Calu3 (cell line): ENCODE data around the gene TSPAN32. TPM values are rescaled to one million over a fixed set of nuclear protein-coding genes. Genes with fewer than 3 reads are reported as not detected.

Experiments
- BruUV-seq: library from RNA; stranded (reverse); fragments of 400-500 nt; replicated peaks from 2 replicates; lab custom pipeline; 2021; lab: Mats Ljungman, UMichigan
- CTCF ChIA-PET: fragments of 300-600 bp; sonication (Branson Sonifier 250); formaldehyde crosslinking; loops from one replicate; lab custom pipeline; 2022; ENCODE audit warnings: antibody characterized with exemption; lab: Charles Lee
- DNase-seq: peaks from one replicate; pipeline ENCODE4 v3.0.0; 2022
- H3K27ac Mint-ChIP-seq: one replicate; pipeline ENCODE4 v1.8.0; 2022; ENCODE audit warnings: mixed read lengths; ENCODE audit not compliant: unreplicated experiment
- H3K27me3 Mint-ChIP-seq: one replicate; pipeline ENCODE4 v1.8.0; 2022; ENCODE audit warnings: mixed read lengths; ENCODE audit not compliant: unreplicated experiment
- H3K36me3 Mint-ChIP-seq: one replicate; pipeline ENCODE4 v1.8.0; 2022; ENCODE audit warnings: mild to moderate bottlenecking, moderate library complexity, mixed read lengths; ENCODE audit not compliant: insufficient read depth, unreplicated experiment
- H3K4me1 Mint-ChIP-seq: one replicate; pipeline ENCODE4 v1.8.0; 2022; ENCODE audit warnings: mild to moderate bottlenecking, low read depth, mixed read lengths; ENCODE audit not compliant: unreplicated experiment
- H3K4me3 Mint-ChIP-seq: one replicate; pipeline ENCODE4 v1.8.0; 2022; ENCODE audit warnings: mild to moderate bottlenecking, low read depth, moderate library complexity, mixed read lengths; ENCODE audit not compliant: unreplicated experiment
- H3K9me3 Mint-ChIP-seq: one replicate; pipeline ENCODE4 v1.8.0; 2022; ENCODE audit warnings: low read depth, mixed read lengths; ENCODE audit not compliant: unreplicated experiment
- intact Hi-C: fragments of 100-400 bp; cut with micrococcal nuclease; formaldehyde crosslinking; loops from one replicate; pipeline ENCODE4 v1.10.0; 2022; ENCODE audit not compliant: unreplicated experiment
- total RNA-seq: library from RNA; stranded (reverse); gene quantifications from 2 replicates; pipeline ENCODE4 v1.2.3, GENCODE V29; 2022
- TF ChIP-seq, protein P1 (sequence below): fragments of 200-600 bp; IDR thresholded peaks from one replicate; pipeline ENCODE4 v1.8.0; 2022; ENCODE audit warnings: antibody characterized with exemption; ENCODE audit not compliant: unreplicated experiment

Gene TSPAN32
- total RNA-seq, 1 experiment from 2014 or later, result not detected

GRCh38 chr11:2313051-2313951 lies 11.5 kb downstream of the TSPAN32 start:
- DNase-seq, result no peak
- intact Hi-C loops, result no loop called here
- H3K27ac Mint-ChIP-seq, result no peak overlapping the region
- BruUV-seq, result no TSS peak
- no peaks in the 10 kb centered on the region for H3K36me3 Mint-ChIP-seq
- no peak overlapping the region for H3K4me3 Mint-ChIP-seq
- no peaks in the 10 kb centered on the region for H3K4me1 Mint-ChIP-seq
- TF ChIP-seq, protein P1, sequence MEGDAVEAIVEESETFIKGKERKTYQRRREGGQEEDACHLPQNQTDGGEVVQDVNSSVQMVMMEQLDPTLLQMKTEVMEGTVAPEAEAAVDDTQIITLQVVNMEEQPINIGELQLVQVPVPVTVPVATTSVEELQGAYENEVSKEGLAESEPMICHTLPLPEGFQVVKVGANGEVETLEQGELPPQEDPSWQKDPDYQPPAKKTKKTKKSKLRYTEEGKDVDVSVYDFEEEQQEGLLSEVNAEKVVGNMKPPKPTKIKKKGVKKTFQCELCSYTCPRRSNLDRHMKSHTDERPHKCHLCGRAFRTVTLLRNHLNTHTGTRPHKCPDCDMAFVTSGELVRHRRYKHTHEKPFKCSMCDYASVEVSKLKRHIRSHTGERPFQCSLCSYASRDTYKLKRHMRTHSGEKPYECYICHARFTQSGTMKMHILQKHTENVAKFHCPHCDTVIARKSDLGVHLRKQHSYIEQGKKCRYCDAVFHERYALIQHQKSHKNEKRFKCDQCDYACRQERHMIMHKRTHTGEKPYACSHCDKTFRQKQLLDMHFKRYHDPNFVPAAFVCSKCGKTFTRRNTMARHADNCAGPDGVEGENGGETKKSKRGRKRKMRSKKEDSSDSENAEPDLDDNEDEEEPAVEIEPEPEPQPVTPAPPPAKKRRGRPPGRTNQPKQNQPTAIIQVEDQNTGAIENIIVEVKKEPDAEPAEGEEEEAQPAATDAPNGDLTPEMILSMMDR, result no peak
- CTCF ChIA-PET, result interaction anchor here (1.2 kb wide), 1 partner anchor 8 kb away, joined by 3 read pairs; no protein-coding TSS in a partner anchor
- H3K9me3 Mint-ChIP-seq, result no peaks in the 10 kb centered on the region
- peaks cover 19% of the 10 kb centered on the region for H3K27me3 Mint-ChIP-seq

- DNase-seq, result no peak
- Mint-ChIP-seq H3K36me3 (no peaks in the 10 kb centered on the region), H3K4me3 (no peak overlapping the region), H3K27ac (no peak overlapping the region), H3K9me3 (no peaks in the 10 kb centered on the region), H3K27me3 (peaks cover 23% of the 10 kb centered on the region), H3K4me1 (no peaks in the 10 kb centered on the region)
- intact Hi-C loops, result no loop called here
- TF ChIP-seq, protein P1, result no peak
- CTCF ChIA-PET, result interaction anchor here (1.2 kb wide), 1 partner anchor 9 kb away, joined by 3 read pairs; no protein-coding TSS in a partner anchor
- BruUV-seq, result no TSS peak
Observed at GRCh38 chr11:2314136-2314524, 12.3 kb downstream of the TSPAN32 start.

DNA sequence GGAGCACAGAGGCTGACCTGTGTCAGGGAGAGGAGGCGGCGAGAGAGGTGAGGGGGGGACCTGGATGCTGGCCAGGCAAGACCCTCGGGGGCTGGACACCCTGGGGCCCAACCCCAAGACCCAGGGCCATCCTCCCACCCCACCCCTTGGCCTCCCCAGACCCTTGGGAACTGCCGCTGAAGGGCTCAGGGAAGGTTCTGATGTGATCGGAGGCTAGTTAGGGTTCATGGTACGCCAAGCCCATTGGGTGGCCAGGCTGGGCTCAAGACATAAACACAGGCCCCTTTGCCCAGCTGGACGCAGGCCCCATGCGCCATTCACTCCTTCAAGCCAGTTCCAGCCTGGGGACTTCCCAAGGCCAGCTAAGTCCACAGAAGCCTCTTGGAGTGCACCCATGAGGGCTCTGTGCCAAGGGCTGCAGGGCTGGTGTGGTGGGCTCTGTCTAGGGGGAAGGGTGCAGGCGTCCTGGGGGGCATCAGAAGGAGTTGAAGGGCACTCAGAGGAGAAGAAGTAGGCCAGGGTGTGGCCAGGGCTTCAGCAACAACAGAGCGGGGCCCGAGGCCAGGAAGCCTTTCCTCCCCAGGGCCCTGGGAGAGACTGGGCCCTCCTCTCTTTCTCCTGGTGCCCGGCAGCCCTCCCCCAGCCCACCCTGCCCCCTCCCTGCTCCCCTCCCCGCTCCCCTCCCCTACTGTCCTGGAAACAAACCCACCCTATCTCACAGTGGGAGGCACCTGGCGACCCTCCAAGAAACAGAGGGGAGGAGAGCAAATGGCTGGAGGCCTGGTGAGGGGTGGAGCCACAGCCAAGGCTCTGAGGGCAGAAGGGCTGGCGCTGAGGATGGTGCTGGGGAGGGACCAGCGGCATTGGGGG lies 12.9 kb downstream of the TSPAN32 start:
- Mint-ChIP-seq H3K27ac (no peak overlapping the region), H3K9me3 (no peaks in the 10 kb centered on the region), H3K4me1 (no peaks in the 10 kb centered on the region), H3K4me3 (no peak overlapping the region), H3K36me3 (no peaks in the 10 kb centered on the region), H3K27me3 (peaks cover 29% of the 10 kb centered on the region)
- TF ChIP-seq, protein P1, result no peak
- CTCF ChIA-PET, result interaction anchor here (1.2 kb wide), 1 partner anchor 10 kb away, joined by 3 read pairs; no protein-coding TSS in a partner anchor
- DNase-seq, result no peak
- BruUV-seq, result no TSS peak
- intact Hi-C loops, result no loop called here

DNA sequence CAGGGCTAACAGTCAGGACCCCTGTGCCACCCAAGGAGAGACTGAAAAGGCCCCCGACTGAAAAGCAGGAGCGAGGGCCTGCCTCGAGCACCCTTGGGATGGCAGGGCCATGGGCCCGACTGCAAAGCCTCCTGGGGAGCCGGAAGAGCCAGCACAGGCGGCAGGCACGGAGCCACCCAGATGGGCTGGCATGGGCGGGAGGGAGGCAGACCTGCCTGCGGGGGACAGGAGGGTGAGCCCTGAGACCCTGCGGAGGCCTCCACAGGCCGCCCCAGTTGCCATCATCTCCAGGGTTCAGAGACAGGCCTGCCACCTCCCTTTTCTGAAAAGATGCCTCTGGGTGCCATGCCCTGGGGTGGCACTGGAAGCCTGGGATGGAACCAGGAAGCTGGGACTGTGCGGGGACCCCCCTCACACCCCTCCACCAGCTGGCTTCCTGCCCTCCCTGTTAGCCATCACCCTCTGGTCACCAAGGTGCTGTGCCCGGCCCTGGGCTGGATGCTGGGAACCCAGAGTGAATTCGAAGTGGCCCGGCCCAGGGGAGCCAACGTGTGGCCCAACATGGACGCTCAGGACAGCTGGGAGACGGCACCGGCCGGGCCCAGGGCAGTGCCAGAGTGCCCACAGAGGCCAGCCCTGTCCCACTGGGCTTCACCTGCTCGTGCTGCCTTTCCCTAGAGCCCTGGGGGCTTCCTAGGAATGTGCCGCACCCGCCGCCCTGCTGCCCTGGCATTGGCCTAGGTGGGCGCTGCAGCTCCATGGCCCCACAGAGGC lies 13.8 kb downstream of the TSPAN32 start:
- H3K27ac Mint-ChIP-seq, result no peak overlapping the region
- H3K9me3 Mint-ChIP-seq, result no peaks in the 10 kb centered on the region
- no peak for DNase-seq
- no peak overlapping the region for H3K4me3 Mint-ChIP-seq
- intact Hi-C loops, result no loop called here
- CTCF ChIA-PET, result interaction anchor here (1.3 to 1.7 kb wide), 2 partner anchors 10 to 12 kb away, joined by 5 to 7 read pairs; no protein-coding TSS in a partner anchor
- H3K36me3 Mint-ChIP-seq, result no peaks in the 10 kb centered on the region
- TF ChIP-seq, protein P1, result no peak
- BruUV-seq, result no TSS peak
- H3K4me1 Mint-ChIP-seq, result no peaks in the 10 kb centered on the region
- H3K27me3 Mint-ChIP-seq, result peaks cover 37% of the 10 kb centered on the region
